ENCODE results near the gene AHNAK2.
"Not testable (repeated sequence)": the region's sequence is repeated elsewhere in the genome, so short reads cannot be mapped to it uniquely, and the experiment has no call there.

The AHNAK2 gene

GRCh38 chr14:104950701-104951100, 27.5 kb downstream of the AHNAK2 start:
- DNase-seq: not testable (repeated sequence)

GRCh38 chr14:104950021-104950420, 28.2 kb downstream of the AHNAK2 start:
- DNase-seq: no peak

GRCh38 chr14:104949406-104949955, 28.7 kb downstream of the AHNAK2 start:
- DNase-seq: not testable (repeated sequence)

- no peak for DNase-seq
Observed at GRCh38 chr14:104948736-104949031, 29.5 kb downstream of the AHNAK2 start.

GRCh38 chr14:104947881-104948735, 30.1 kb downstream of the AHNAK2 start:
- not testable (repeated sequence) for DNase-seq

GRCh38 chr14:104947201-104947600, 31.0 kb downstream of the AHNAK2 start:
- not testable (repeated sequence) for DNase-seq

GRCh38 chr14:104945986-104946965, 31.9 kb downstream of the AHNAK2 start:
- not testable (repeated sequence) for DNase-seq

GRCh38 chr14:104945266-104945665, 32.9 kb downstream of the AHNAK2 start:
- DNase-seq: not testable (repeated sequence)

GRCh38 chr14:104944436-104945205, 33.6 kb downstream of the AHNAK2 start:
- DNase-seq: not testable (repeated sequence)

GRCh38 chr14:104944016-104944308, 34.2 kb downstream of the AHNAK2 start:
- not testable (repeated sequence) for DNase-seq

- not testable (repeated sequence) for DNase-seq
Observed at GRCh38 chr14:104943216-104944015, 34.8 kb downstream of the AHNAK2 start.

- no peak for DNase-seq
Observed at GRCh38 chr14:104942586-104942985, 35.6 kb downstream of the AHNAK2 start.

- no peak for DNase-seq
Observed at GRCh38 chr14:104941508-104942365, 36.4 kb downstream of the AHNAK2 start.

GRCh38 chr14:104940526-104941150, 37.5 kb downstream of the AHNAK2 start:
- DNase-seq: no peak

- no peak for DNase-seq
Observed at GRCh38 chr14:104939666-104940410, 38.3 kb downstream of the AHNAK2 start.

GRCh38 chr14:104938960-104939359, 39.2 kb downstream of the AHNAK2 start:
- DNase-seq: no peak

- DNase-seq: no peak
Observed at GRCh38 chr14:104938436-104938835, 39.7 kb downstream of the AHNAK2 start.

GRCh38 chr14:104937694-104938365, 40.3 kb downstream of the AHNAK2 start:
- no peak for DNase-seq

GRCh38 chr14:104937161-104937560, 41.0 kb downstream of the AHNAK2 start:
- no peak for DNase-seq

Data from CD4-positive, alpha-beta T cell treated with Interferon alpha-2 for 1 hour (primary cell).